ENCODE measurements around the gene ZFPM1. TPM values are rescaled to one million over a fixed set of nuclear protein-coding genes. Genes with fewer than 3 reads are reported as not detected.

The ZFPM1 gene
- total and polyA plus RNA-seq, 2 of the 8 experiments (the other 6 are each of a cell fraction or from before 2014, with no cell fraction given): 0.74 to 4.8 TPM

- no peak overlapping the region for H3K4me2 ChIP-seq (ENCODE audit: insufficient read depth in 1 of 2, low read depth in 2 of 2, low read length in 2 of 2)
- no peak overlapping the region for H3K18ac ChIP-seq (ENCODE audit: extremely low read depth, low read length)
- H3K4me3 ChIP-seq (ENCODE audit: extremely low read depth in 1 of 4, insufficient read depth in 2 of 4, low read depth in 3 of 4, low read length in 4 of 4): no peak overlapping the region
- H3K36me3 ChIP-seq (ENCODE audit: control insufficient read depth in 2 of 4, insufficient read depth in 4 of 4, low read length in 3 of 4): no peaks in the 10 kb centered on the region
- H3K9me3 ChIP-seq (ENCODE audit: insufficient read depth in 2 of 2, low read depth in 1 of 2, low read length in 1 of 2): no peaks in the 10 kb centered on the region
- no peak overlapping the region for H2AK5ac ChIP-seq (ENCODE audit: low read depth, low read length)
- H2BK15ac ChIP-seq (ENCODE audit: low read length): no peak overlapping the region
- no peak overlapping the region for H2BK120ac ChIP-seq (replicated peaks; ENCODE audit: low read depth, low read length)
- no peak overlapping the region for H4K91ac ChIP-seq (replicated peaks; ENCODE audit: insufficient read length, low read length)
- DNase-seq (ENCODE audit: low read depth in 1 of 2, low spot score in 2 of 2) (no peak), FAIRE-seq (no peak)
- no peak overlapping the region for H3K27ac ChIP-seq (ENCODE audit: low read depth, low read length)
- peaks cover 0 to 11% of the 10 kb centered on the region in 2 experiments for H4K20me1 ChIP-seq (replicated peaks in 1 of 2; ENCODE audit: control insufficient read depth in 1 of 2, insufficient read depth in 2 of 2, low read length in 2 of 2)
- no peaks in the 10 kb centered on the region for H3K79me1 ChIP-seq (ENCODE audit: low read depth, low read length)
- WGBS, 2 experiments (ENCODE audit: extremely low coverage in 1 of 2, insufficient coverage in 1 of 2, insufficient read length in 1 of 2, insufficient replicate concordance in 2 of 2, low coverage in 1 of 2, low lambda C conversion rate in 2 of 2, missing lambda C conversion rate in 1 of 2): 95% methylated on average over 8 of the region's 10 CpGs; no CpG with 5 or more reads in 1 of the 2 experiments
- H3K56ac ChIP-seq (replicated peaks; ENCODE audit: insufficient read length, low read depth, low read length): no peak overlapping the region
- no peak overlapping the region for H2AFZ ChIP-seq (ENCODE audit: low read length)
- H4K5ac ChIP-seq (ENCODE audit: insufficient read length, low read depth, low read length): no peak overlapping the region
- ChIA-PET CTCF (ENCODE audit: partially characterized antibody) (interaction anchor here (0.6 to 2.8 kb wide), 2 partner anchors 18 to 470 kb away, joined by 3 to 9 read pairs; no protein-coding TSS in a partner anchor), POLR2A (ENCODE audit: partially characterized antibody) (no interaction called here)
- H2BK12ac ChIP-seq (ENCODE audit: low read depth, low read length): no peak overlapping the region
- H3K79me2 ChIP-seq (ENCODE audit: control insufficient read depth in 1 of 2, insufficient read depth in 2 of 2, low read length in 2 of 2): no peaks in the 10 kb centered on the region
- no peak overlapping the region for H3K23ac ChIP-seq (ENCODE audit: insufficient read length)
- H3K4ac ChIP-seq (replicated peaks; ENCODE audit: insufficient read length, low read depth, low read length): no peak overlapping the region
- no peak overlapping the region for H2BK20ac ChIP-seq (ENCODE audit: low read length)
- no peaks in the 10 kb centered on the region for H3K27me3 ChIP-seq (replicated peaks in 1 of 4; ENCODE audit: control insufficient read depth in 3 of 4, extremely low read depth in 1 of 4, insufficient read depth in 3 of 4, low read length in 3 of 4)
- no peak overlapping the region for H3K9ac ChIP-seq (replicated peaks in 1 of 4; ENCODE audit: extremely low read depth in 1 of 4, low read depth in 3 of 4, low read length in 3 of 4)
- H4K8ac ChIP-seq (ENCODE audit: extremely low read depth, insufficient read depth, low read length): no peak overlapping the region
- no peaks in the 10 kb centered on the region; a peak in 1 of 7 replicates for H3K4me1 ChIP-seq (replicated peaks in 1 of 4; ENCODE audit: control insufficient read depth in 3 of 4, insufficient read depth in 4 of 4, low read length in 3 of 4)
- H3K23me2 ChIP-seq (ENCODE audit: low read depth, low read length): peaks cover 14% of the 10 kb centered on the region; the same call in 1 of the 2 replicates
- no peak overlapping the region for H3K14ac ChIP-seq (ENCODE audit: insufficient read length)
- no peak overlapping the region for H2BK5ac ChIP-seq (ENCODE audit: low read depth, low read length)
- TF ChIP-seq MAX (IDR thresholded peaks at IDR 0.05) (no peak), TAF7 (optimal IDR thresholded peaks at IDR 0.05; ENCODE audit: borderline replicate concordance, low read depth, low read length) (no peak), PHF8 (conservative IDR thresholded peaks at IDR 0.05; ENCODE audit: low read depth, low read length) (no peak), GABPA (IDR thresholded peaks at IDR 0.05; ENCODE audit: borderline replicate concordance, insufficient read depth, low read length) (no peak), MAFK (IDR thresholded peaks at IDR 0.05; ENCODE audit: low read depth, low read length) (no peak), TBP (IDR thresholded peaks at IDR 0.05; ENCODE audit: low read depth, low read length) (no peak), HDAC6 (IDR thresholded peaks at IDR 0.05; ENCODE audit: low read depth, low read length) (no peak), YY1 (IDR thresholded peaks at IDR 0.05; ENCODE audit: low read depth, low read length) (no peak), BACH1 (IDR thresholded peaks at IDR 0.05; ENCODE audit: low read length) (no peak), ASH2L (IDR thresholded peaks at IDR 0.05; ENCODE audit: low read length) (no peak), POLR2A (IDR thresholded peaks at IDR 0.05; ENCODE audit: control extremely low read depth in 1 of 2, low read depth in 2 of 2, low read length in 2 of 2) (no peak), SUZ12 (IDR thresholded peaks at IDR 0.05; ENCODE audit: low read length) (no peak), CBX5 (IDR thresholded peaks at IDR 0.05; ENCODE audit: low read depth, low read length) (no peak)
- TF ChIP-seq, protein P1, sequence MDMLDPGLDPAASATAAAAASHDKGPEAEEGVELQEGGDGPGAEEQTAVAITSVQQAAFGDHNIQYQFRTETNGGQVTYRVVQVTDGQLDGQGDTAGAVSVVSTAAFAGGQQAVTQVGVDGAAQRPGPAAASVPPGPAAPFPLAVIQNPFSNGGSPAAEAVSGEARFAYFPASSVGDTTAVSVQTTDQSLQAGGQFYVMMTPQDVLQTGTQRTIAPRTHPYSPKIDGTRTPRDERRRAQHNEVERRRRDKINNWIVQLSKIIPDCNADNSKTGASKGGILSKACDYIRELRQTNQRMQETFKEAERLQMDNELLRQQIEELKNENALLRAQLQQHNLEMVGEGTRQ (IDR thresholded peaks at IDR 0.05; ENCODE audit: low read length): no peak
Measured at GRCh38 chr16:88419790-88420189, 33.3 kb upstream of the ZFPM1 start.
